IPS DF 4.7 (cell line): Measurements from ENCODE around the gene HCRT.
"Not testable (repeated sequence)": the region's sequence is repeated elsewhere in the genome, so short reads cannot be mapped to it uniquely, and the experiment has no call there.

Source experiments
- DNase-seq: peaks from one replicate; pipeline ENCODE4 v3.0.0-alpha.2; 2013; ENCODE audit warnings: low spot score; ENCODE audit errors: extremely low read depth

HCRT gene

GRCh38 chr17:42180411-42180921, 4.8 kb downstream of the HCRT start:
- DNase-seq = no peak

DNA sequence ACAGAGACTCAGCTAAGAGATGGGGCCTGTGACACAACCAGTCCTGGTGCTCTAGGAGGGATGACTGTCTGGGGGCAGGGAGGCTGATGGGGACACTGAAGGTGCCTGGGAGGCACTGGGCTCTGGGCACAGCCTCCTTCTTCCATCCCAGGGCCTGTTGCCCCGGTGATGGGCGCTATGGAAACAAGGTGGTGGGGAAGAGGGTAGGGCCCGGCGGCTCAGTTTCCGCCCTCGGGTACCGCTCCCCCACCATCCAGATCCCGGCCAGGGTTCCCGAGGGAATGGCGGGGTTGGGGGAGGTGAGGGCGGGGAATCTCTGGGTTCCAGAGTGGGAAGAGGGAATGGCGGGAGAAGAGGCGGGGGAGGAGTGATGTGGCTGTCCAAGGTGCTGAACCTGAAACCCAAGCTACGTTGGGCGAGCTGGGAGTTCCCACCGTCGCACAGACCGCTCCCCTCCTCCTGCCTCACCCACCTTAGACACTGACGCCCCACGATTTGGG, 5.3 kb downstream of the HCRT start:
- DNase-seq = no peak

DNA sequence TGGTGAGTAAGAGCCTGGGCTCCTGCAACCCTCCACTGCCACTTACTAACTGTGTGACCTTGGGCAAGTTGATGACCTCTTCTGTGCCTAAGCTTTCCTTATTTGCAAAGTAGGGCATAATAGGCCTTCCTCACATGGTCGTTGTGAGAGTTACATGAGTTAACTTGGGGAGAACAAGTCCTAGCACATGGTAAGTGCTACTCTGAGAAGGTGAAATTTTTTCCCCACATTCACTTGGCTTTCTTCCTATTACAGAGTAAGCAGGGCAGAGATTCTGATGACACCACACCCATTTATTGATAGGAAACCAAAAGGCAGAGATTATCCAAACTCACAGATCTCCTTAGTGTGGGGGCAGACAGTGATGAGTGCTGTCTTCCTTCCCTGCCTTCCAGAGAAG, 5.9 kb downstream of the HCRT start:
- DNase-seq = no peak

GRCh38 chr17:42178817-42179216, 6.4 kb downstream of the HCRT start:
- DNase-seq = no peak

- no peak for DNase-seq
Measured at GRCh38 chr17:42177684-42178083, 7.6 kb downstream of the HCRT start.

DNA sequence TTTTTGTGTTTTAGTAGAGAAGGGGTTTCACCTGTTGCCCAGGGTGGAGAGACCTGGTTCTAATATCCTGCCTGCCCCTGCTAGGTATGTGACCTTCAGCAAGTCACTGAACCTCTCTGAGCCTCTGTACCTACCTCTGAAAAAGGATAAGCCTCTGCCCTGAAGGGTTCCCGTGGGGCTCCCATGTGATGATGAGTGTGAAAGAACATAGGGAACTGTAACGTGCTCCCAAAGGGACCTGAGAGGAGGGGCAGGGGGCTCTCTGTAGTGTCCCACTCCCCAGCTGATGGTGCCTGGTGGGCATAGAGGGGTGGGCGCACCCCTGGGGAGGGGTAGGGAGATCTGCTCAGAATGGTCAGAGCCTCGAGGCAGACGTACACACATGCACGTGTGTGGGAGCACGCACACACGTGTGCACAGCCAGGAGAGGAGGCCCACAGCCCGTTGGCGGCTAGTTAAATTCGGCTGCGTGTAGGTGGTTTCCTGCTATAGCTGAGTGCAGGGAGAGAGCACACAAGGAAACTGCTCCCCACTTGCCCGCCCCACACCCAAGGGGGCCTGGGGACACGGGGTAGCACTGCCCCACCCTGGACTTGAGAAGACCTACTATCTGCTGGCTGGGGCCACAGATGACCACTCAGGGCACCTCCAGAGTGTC, 11.0 kb downstream of the HCRT start:
- no peak for DNase-seq

- no peak for DNase-seq
Measured at GRCh38 chr17:42171831-42172230, 13.4 kb downstream of the HCRT start.

- no peak for DNase-seq
Measured at GRCh38 chr17:42169351-42169750, 15.9 kb downstream of the HCRT start.

- DNase-seq = no peak
Measured at GRCh38 chr17:42167807-42168206, 17.4 kb downstream of the HCRT start.

DNA sequence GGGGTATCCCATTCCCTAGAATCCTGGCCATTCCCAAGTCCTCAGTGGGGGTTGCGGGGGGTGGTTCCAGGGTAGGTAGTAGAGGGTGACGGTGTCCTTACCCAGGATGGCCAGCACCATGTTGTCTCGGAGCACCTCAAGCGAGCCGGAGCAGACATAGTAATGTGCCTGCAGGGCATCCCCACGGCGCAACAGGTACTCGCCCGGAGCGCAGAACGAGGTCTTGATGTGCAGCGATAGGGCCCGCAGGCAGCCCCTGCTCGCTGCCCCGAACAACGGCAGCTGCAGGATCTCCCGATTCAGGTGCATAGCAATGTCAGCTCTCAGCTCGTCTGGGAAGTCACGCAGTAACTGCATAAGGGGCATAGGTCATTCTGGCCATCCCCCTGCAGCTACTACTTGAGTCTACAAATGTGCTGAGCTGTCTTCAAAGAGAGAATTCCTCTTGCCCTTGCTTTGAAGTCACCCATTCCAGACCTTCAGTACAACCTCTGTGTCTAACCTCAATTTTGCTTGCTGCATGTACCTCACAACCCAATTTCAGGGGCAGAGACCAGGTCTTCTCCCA, 19.0 kb downstream of the HCRT start:
- no peak for DNase-seq

- DNase-seq = no peak
Measured at GRCh38 chr17:42165751-42166150, 19.5 kb downstream of the HCRT start.

- no peak for DNase-seq
Measured at GRCh38 chr17:42163696-42164407, 21.4 kb downstream of the HCRT start.

GRCh38 chr17:42163113-42163512, 22.1 kb downstream of the HCRT start:
- DNase-seq = no peak

DNA sequence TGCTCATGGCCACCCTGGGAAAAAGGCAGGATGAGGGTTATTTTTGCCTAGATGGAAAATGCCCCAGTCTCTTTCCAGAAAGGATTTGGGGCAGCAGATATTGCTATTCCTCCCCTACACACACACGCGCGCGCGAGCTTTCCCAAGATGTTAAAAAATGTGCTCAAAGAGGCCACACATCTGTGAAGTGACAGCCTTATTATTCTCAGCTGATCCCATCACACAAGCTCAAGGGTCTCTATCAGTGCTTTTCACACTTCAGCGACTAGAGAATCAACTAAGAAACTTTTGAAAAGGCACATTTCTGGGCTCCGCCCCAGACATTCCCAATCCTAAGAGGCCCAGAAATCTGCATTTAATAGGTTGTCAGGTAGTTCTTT, 24.7 kb downstream of the HCRT start:
- no peak for DNase-seq

DNA sequence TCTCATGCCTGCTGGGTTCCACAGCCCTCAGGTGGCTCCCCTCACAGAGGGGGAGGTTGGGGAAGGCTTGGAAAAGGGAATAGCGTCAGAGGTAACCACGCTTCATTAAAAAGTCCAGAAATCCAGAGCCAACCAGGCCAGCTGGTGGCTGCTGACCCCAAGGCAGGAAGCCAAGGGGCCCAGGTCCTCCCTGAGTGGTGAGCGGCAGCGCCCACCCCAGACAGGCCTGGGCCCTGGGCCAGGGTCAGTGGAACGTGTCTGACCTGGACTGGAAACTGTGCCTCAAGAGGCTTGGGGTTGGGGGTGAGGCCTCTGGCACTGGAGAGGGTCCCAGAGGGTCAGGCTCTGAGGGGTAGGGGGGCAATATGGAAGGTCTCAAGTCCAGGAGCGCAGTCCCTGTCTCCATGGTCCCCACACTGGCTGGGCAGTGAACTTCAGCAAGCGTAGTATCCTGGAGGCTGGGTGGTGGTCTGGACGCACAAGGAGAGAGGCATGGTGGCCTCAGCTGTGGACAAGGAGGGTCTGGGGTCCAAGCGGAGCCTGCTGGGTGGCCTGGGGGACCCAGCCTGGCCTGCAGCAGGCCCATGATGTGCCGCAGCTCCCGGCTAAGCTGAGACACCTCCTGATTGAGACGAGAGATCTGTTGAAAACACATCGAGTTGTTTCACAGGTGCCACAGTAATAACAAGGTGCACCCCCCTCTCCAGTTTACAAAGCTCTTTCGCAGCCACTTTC, 25.3 kb downstream of the HCRT start:
- DNase-seq = no peak

DNA sequence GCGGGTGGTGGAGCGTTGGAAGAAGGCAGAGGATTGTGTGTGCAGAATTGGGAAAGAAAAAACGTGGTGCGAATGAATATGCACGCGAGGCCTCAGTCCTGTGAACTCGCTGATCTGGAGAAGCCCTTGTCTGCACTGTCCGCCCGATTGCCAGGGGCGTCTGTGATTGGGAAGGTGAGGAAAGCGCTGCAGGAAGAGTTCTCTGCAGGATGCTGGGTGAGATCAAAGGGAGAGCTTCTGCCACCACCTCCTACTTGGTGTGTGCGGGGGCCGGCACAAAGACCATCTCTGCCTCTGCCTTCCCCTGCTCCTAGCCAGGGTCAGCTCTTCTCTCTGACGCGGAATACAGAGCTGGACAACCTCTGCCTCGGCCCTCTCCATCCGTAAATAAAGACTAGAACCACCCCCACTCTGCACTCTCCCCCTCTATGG, 29.6 kb downstream of the HCRT start:
- DNase-seq = no peak

GRCh38 chr17:42153919-42154742, 31.1 kb downstream of the HCRT start:
- no peak for DNase-seq

- DNase-seq = no peak
Measured at GRCh38 chr17:42146911-42147607, 38.2 kb downstream of the HCRT start.

DNA sequence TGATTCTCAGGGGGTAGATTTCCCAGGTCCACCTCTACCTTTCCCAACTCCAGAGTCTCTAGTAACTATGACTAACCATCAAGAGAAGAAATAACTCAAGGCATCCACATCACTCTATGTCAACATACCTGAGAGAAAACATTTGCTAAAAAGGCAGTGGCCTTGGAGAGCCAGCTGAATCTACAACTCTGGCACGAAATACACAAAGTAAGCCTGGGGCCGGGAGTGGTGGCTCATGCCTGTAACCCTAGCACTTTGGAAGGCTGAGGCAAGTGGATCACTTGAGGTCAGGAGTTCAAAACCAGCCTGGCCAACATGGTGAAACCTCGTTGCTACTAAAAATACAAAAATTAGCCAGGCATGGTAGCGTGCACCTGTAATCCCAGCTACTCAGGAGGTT, 42.1 kb downstream of the HCRT start:
- DNase-seq = not testable (repeated sequence)

- no peak for DNase-seq
Measured at GRCh38 chr17:42142371-42142896, 42.8 kb downstream of the HCRT start.
